DMS114 treated with DMSO at 0.1 percent for 48 hours (cell line): Measurements from ENCODE around the gene LMCD1.
"Not testable (repeated sequence)": the region's sequence is repeated elsewhere in the genome, so short reads cannot be mapped to it uniquely, and the experiment has no call there.

Source experiments
- DNase-seq: peaks from one replicate; lab custom pipeline; 2025; ENCODE audit not compliant: unreplicated experiment; lab: John Stamatoyannopoulos, UW

Gene LMCD1

GRCh38 chr3:8579943-8580342 lies 78.3 kb downstream of the LMCD1 start:
- no peak for DNase-seq

GRCh38 chr3:8580434-8580833 lies 78.8 kb downstream of the LMCD1 start:
- DNase-seq = not testable (repeated sequence)

- DNase-seq = no peak
Observed at GRCh38 chr3:8581373-8581772, 79.8 kb downstream of the LMCD1 start.

GRCh38 chr3:8581806-8582445 lies 80.3 kb downstream of the LMCD1 start:
- no peak for DNase-seq

- no peak for DNase-seq
Observed at GRCh38 chr3:8584661-8585060, 83.0 kb downstream of the LMCD1 start.

GRCh38 chr3:8589880-8590556 lies 88.4 kb downstream of the LMCD1 start:
- DNase-seq = no peak

GRCh38 chr3:8593021-8593827 lies 91.6 kb downstream of the LMCD1 start:
- DNase-seq = no peak

GRCh38 chr3:8595252-8595651 lies 93.6 kb downstream of the LMCD1 start:
- no peak for DNase-seq

GRCh38 chr3:8595695-8596115 lies 94.1 kb downstream of the LMCD1 start:
- no peak for DNase-seq

GRCh38 chr3:8596321-8597218 lies 94.9 kb downstream of the LMCD1 start:
- DNase-seq = no peak

- DNase-seq = no peak
Observed at GRCh38 chr3:8597219-8597853, 95.7 kb downstream of the LMCD1 start.

GRCh38 chr3:8599146-8599545 lies 97.5 kb downstream of the LMCD1 start:
- no peak for DNase-seq

GRCh38 chr3:8600457-8600856 lies 98.8 kb downstream of the LMCD1 start:
- no peak for DNase-seq

GRCh38 chr3:8603115-8603710 lies 101.6 kb downstream of the LMCD1 start:
- DNase-seq = no peak

GRCh38 chr3:8604006-8604405 lies 102.4 kb downstream of the LMCD1 start:
- DNase-seq = no peak

- no peak for DNase-seq
Observed at GRCh38 chr3:8604988-8605387, 103.4 kb downstream of the LMCD1 start.

- no peak for DNase-seq
Observed at GRCh38 chr3:8606701-8607231, 105.1 kb downstream of the LMCD1 start.

- peak; percentile 13 for DNase-seq
Observed at GRCh38 chr3:8607234-8608040, 105.8 kb downstream of the LMCD1 start.
